Kidney (tissue), 14 donors: ENCODE data around the gene SMC6. TPM values are rescaled to one million over a fixed set of nuclear protein-coding genes. Genes with fewer than 3 reads are reported as not detected.

Experiments used
- DNase-seq, 5 donors: peaks; one replicate each; pipeline ENCODE4 v3.0.0-alpha.2; 2013 to 2020
- FAIRE-seq: peaks from 2 replicates; lab custom pipeline; 2012; peaks lifted over from hg19 to GRCh38; lab: Jason Lieb, UNC
- H3K27ac ChIP-seq, 2 donors: one replicate each; pipeline ENCODE4 v1.7.0; 2013; ENCODE audit warnings: low read depth in 2 of 2, low read length in 2 of 2, inconsistent platforms in 1 of 2
- H3K27me3 ChIP-seq: one replicate; pipeline ENCODE4 v1.7.1; 2013; ENCODE audit warnings: low read length, inconsistent platforms; ENCODE audit not compliant: control insufficient read depth, insufficient read depth
- H3K36me3 ChIP-seq, 3 donors: one replicate each; pipeline versions ENCODE4 v1.7.0 to v1.7.1; 2013; ENCODE audit warnings: low read length in 3 of 3, control low read depth in 1 of 3, inconsistent platforms in 1 of 3; ENCODE audit not compliant: insufficient read depth in 3 of 3, control insufficient read depth in 2 of 3
- H3K4me1 ChIP-seq, 3 donors: one replicate each; pipeline versions ENCODE4 v1.7.0 to v1.7.1; 2013; ENCODE audit warnings: low read length in 3 of 3, inconsistent platforms in 1 of 3, low read depth in 1 of 3; ENCODE audit not compliant: control insufficient read depth in 2 of 3, insufficient read depth in 2 of 3
- H3K4me3 ChIP-seq, 3 donors: one replicate each; pipeline versions ENCODE4 v1.7.0 to v1.8.1; 2013; ENCODE audit warnings: low read length in 3 of 3, control low read depth in 1 of 3, inconsistent platforms in 1 of 3
- H3K9ac ChIP-seq, 3 donors: one replicate each; pipeline versions ENCODE4 v1.7.0 to v1.7.1; 2013; ENCODE audit warnings: low read length in 3 of 3, control low read depth in 1 of 3, inconsistent platforms in 1 of 3
- H3K9me3 ChIP-seq, 3 donors: one replicate each; pipeline versions ENCODE4 v1.7.0 to v1.7.1; 2013; ENCODE audit warnings: low read length in 3 of 3, control low read depth in 1 of 3, inconsistent platforms in 1 of 3; ENCODE audit not compliant: control insufficient read depth in 2 of 3, insufficient read depth in 1 of 3
- CTCF ChIP-seq: IDR thresholded peaks from 3 replicates; pipeline ENCODE4 v1.5.1; 2012; ENCODE audit warnings: mild to moderate bottlenecking, moderate library complexity, borderline replicate concordance; ENCODE audit not compliant: insufficient read depth; ENCODE audit errors: extremely low read depth
- intact Hi-C: fragments of 100-400 bp; cut with DNase I; formaldehyde crosslinking; loops from one replicate; pipeline ENCODE4 v1.11.1; 2022
- polyA plus RNA-seq: library from polyadenylated mRNA; stranded (reverse); fragments of 350-450 nt; fragmentation: Illumina TruSeq; extraction: RNeasy Lipid Tissue Mini Kit (QIAGEN cat#74804); gene quantifications from one replicate; pipeline ENCODE4 v1.2.3, GENCODE V29; 2014; ENCODE audit warnings: low read depth, low replicate concordance; ENCODE audit not compliant: insufficient read depth
- total RNA-seq: library from RNA; stranded (reverse); fragmentation: NEBNext Ultra II Directional; extraction: Animal tissue kit (Norgen Biotek cat#: 25700); gene quantifications from one replicate; pipeline ENCODE4 v1.2.1, GENCODE V29; 2021
- donor health status: control.
- donor health status: control.
- donor health status: control.
- donor health status: control.
- donor health status: control.
- donor health status: DM: yes; HTN: yes; CAD: no.
- donor health status: Normal renal cell carcinoma (clear cell type).

The SMC6 gene
- total and polyA plus RNA-seq, 2 donors from 2014 or later: 4.8 to 16.3 TPM

- Histone ChIP-seq H3K9ac (no peak overlapping the region), H3K36me3 (no peaks in the 10 kb centered on the region), H3K27ac (no peak overlapping the region), H3K9me3 (no peaks in the 10 kb centered on the region), H3K4me3 (no peak overlapping the region), H3K27me3 (no peaks in the 10 kb centered on the region), H3K4me1 (no peaks in the 10 kb centered on the region)
- no peak for FAIRE-seq
- no peak for TF ChIP-seq CTCF
- DNase-seq: no peak
- intact Hi-C loops: no loop called here
Observed at GRCh38 chr2:17615728-17616351, 137.8 kb downstream of the SMC6 start.

- Histone ChIP-seq H3K4me3 (no peak overlapping the region), H3K27ac (no peak overlapping the region), H3K36me3 (no peaks in the 10 kb centered on the region), H3K9me3 (no peaks in the 10 kb centered on the region), H3K4me1 (no peaks in the 10 kb centered on the region), H3K9ac (no peak overlapping the region), H3K27me3 (no peaks in the 10 kb centered on the region)
- FAIRE-seq (no peak), DNase-seq (no peak)
- intact Hi-C loops: no loop called here
- no peak for TF ChIP-seq CTCF
Observed at GRCh38 chr2:17615147-17615546, 138.5 kb downstream of the SMC6 start.

GRCh38 chr2:17614174-17614930 is 139.3 kb downstream of the SMC6 start:
- H3K9ac ChIP-seq: no peak overlapping the region
- intact Hi-C loops: no loop called here
- no peak overlapping the region for H3K27ac ChIP-seq
- DNase-seq (no peak), FAIRE-seq (no peak)
- H3K4me3 ChIP-seq: no peak overlapping the region
- no peaks in the 10 kb centered on the region for H3K9me3 ChIP-seq
- TF ChIP-seq CTCF: no peak
- H3K36me3 ChIP-seq: no peaks in the 10 kb centered on the region
- no peaks in the 10 kb centered on the region for H3K4me1 ChIP-seq
- no peaks in the 10 kb centered on the region for H3K27me3 ChIP-seq

Other genes with a start within 250 kb of the SMC6 start
- not detected for gene RAD51AP2, start 235.4 kb downstream of the SMC6 start, total RNA-seq
- not detected for gene RAD51AP2, start 235.4 kb downstream of the SMC6 start, polyA plus RNA-seq
- 0.44 TPM for gene VSNL1, start 213.1 kb downstream of the SMC6 start, total RNA-seq
- 1.0 TPM for gene VSNL1, start 213.1 kb downstream of the SMC6 start, polyA plus RNA-seq
- 6.2 TPM for gene GEN1, start 328 bp upstream of the SMC6 start, total RNA-seq
- gene GEN1, start 328 bp upstream of the SMC6 start, polyA plus RNA-seq: 1.4 TPM
- not detected for gene MSGN1, start 62.6 kb upstream of the SMC6 start, total RNA-seq
- not detected for gene MSGN1, start 62.6 kb upstream of the SMC6 start, polyA plus RNA-seq
- gene KCNS3, start 124.9 kb upstream of the SMC6 start, total RNA-seq: 7.3 TPM
- 4.4 TPM for gene KCNS3, start 124.9 kb upstream of the SMC6 start, polyA plus RNA-seq